ENCODE measurements around the gene TBXA2R.
"Not testable (repeated sequence)": the region's sequence is repeated elsewhere in the genome, so short reads cannot be mapped to it uniquely, and the experiment has no call there.

The TBXA2R gene

DNA sequence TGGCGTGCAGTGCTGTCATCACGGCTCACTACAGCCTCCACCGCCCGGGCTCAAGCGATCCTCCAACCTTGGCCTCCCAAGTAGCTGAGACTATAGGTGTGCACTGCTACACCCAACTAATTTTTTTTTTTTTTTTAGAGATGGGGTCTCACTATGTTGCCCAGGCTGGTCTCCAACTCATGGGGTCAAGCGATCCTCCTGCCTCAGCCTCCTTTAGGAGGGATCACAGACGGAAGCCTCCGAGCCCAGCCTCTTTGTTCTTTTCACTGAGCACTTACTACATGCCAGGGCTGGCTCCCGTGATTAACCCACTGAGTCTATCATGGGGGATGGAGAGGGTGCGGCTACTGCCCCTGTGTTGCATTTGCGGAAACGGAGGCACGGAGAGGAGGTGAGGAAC lies 32.8 kb upstream of the TBXA2R start:
- no peak for DNase-seq (ENCODE audit: low spot score)

DNA sequence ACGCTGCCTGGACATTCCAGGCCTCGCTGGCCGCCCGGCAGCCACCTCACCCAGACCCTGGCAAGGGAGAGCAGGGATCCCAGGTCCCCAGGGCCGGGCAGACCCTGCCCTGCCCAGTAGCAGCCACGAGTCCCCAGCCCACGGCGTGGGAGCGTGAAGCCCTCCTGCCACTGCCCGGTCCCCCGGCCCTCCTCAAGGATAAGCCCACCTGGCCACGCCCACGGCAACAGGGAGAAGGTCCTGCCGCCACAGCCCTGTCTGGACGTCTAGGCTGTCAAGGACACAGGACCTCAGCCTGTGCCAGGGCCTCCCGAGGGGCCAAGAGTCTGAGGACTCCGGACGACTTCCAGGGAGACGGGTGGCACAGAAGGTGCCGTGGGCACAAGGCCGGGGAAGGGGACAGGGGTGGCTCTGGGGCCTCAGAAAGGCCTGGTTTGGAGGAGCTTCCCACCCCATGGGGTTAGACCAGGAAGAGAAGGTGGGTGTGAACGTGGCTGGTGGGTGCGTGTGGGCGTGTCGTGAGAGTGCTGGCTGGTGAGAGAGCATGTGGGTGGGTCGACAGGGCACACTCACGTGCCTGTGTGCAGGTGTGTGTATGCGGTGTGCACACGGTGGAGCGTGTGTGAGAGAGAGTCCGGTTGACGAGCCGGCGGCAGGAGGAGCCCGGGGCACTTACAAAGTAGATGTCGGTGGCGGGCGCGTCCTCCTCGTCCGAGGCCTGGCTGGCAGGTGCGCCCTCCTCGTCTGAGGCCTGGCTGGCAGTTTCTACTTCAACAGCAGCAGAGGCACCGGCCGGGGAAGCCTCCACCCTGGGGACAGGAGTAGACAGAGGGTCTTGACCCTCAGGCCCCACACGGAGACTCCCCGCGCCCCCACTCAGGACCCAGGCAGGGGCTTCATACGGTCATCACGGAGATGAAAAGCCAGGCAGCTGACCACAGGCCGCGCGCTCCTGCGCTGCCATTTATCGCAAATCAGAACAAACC lies 31.8 kb upstream of the TBXA2R start:
- DNase-seq (ENCODE audit: low spot score): no peak

DNA sequence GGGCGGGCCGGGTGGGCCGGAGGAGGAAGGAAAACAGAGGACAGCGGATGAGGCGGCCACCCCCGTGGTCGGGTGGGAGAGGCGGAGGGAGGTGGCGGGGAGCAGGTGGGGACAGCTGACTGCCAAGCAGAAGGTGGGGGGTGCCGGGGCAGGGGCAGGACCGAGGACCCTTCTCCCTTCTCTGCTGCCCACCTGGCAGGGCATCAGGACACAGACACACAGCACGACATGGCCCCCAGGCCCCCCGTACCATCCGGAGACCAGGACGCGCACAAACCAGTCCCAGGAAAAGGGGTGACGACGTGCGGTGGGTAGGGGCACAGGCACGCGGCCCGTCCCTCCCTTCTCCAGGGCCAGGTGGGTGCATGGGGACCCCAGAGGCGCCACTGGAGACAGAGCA lies 30.9 kb upstream of the TBXA2R start:
- DNase-seq (ENCODE audit: low spot score): no peak

DNA sequence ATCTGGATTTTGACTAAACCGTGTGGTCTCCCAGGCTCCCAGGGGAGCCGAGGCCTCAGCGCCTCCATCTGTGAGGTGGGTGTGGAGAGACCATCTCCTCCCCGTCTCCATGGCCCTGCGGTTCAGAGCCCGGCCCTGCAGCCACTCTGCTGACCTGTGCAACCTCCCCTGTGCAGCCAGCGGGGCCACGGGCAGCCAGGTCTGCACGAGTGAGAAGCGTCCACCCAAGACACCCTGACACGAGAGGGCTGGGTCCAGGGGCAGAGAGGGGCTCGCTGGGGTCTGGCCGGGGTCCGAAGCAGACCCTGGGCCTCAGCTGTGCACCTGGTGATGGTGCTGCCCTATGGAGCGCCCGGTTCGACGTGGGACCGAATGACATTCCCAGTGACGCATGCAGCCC lies 30.3 kb upstream of the TBXA2R start:
- no peak for DNase-seq (ENCODE audit: low spot score)

DNA sequence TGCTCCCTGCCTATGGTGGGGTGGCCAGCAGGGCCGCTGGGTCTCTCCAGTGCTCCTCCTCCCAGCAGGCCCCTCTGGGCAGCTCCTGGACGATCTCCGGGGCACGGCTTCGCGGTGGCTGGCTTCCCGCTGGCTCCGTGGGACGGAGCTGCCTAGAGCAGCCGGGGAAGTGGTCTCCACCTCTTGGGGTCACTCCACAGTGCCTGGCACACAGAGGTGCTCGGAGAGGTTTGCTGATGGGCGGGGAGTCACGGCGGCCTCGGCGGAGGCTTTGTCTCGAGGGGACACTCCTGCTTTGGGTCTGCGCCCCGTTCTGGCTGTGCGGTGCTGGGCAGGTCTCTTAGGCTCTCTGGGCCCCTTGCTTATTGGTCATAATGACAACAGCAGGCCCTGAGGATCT lies 29.8 kb upstream of the TBXA2R start:
- DNase-seq (ENCODE audit: low spot score): no peak

DNA sequence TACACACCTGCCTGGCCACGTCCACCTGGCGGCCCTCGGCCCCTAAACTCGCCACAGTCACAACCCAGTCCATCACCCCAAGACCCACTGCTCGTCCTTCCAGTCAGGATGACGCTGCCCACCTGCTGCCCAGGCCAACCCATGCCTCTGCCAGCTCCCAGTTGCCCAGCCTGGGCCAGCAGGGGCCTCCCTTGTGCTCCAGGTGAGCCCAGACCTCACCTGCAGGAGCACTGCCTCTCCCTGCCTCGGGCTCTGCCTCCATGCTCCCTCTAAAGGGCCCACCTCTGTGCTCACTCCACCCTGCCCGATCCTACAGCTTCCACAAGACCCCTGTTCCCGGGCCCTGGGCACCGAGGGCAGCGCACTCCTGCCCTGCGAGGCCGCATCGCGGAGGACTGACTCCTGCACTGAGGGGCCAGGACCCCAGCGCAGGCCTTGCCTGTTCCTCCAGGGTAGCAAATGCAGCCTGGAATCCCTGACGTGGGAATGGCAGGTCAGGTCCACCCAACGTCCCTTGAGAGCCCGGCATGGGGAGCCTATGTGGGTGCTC lies 27.9 kb upstream of the TBXA2R start:
- DNase-seq (ENCODE audit: low spot score): no peak

DNA sequence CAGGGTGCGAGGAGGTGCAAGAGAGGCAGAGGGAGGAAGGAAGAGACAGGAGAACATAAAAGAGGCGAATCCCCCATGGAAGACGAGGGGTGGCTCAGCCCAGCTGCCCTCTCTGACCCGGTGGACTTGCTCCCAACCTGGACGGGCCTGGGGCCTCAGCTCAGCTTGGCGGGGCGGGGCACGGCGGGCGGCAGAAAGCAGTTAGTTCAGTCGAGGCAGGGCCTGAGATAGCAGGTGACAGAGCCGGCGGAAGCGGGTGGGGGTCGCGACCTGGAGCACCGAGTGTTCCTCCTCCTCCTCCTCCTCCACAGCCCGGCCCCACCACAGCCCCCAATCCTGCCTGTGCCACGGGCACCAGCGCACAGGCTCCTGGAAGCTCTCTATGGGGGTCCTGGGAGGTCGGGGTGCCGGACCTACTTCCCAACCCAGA lies 26.9 kb upstream of the TBXA2R start:
- DNase-seq (ENCODE audit: low spot score): no peak

DNA sequence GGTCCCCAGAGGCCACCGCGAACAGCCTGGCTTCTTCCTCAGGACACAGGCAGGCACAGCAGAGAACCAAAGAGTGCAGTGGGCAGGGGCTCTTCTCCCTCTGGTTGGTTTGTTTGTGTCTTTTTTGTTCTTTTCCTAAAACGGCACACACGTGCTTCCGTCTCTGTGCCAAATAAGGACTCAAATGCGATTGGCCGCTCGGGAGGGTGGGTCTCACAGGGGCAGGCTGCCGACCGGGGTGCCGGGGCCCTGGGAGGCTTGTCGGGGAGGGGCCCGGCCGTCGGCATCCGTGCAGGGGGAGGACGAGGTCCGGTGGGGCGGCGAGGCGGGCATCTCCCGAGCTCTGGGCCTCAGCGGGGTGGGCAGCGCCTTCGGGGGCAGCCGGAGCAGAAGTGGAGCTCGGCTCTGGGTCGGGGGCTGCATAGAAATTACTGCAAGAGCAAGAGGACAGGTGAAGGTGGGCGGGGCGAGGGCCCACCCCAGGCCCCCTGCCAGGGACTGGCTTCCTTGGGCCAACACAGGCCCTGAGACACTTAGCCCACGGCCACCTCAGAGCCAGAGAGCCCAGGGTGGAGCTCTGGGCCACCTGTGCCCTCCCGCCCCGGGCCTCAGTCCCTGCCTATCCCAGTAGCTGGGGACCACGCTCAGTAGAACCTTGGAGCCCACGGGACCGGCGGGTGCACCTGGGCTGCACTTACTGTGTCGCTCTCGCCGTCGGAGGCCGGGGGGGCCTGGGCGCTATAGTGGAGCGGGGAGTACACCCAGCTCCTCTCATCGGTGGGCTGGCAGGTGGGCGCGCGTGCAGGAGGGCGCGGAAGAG lies 26.3 kb upstream of the TBXA2R start:
- DNase-seq (ENCODE audit: low spot score): no peak

DNA sequence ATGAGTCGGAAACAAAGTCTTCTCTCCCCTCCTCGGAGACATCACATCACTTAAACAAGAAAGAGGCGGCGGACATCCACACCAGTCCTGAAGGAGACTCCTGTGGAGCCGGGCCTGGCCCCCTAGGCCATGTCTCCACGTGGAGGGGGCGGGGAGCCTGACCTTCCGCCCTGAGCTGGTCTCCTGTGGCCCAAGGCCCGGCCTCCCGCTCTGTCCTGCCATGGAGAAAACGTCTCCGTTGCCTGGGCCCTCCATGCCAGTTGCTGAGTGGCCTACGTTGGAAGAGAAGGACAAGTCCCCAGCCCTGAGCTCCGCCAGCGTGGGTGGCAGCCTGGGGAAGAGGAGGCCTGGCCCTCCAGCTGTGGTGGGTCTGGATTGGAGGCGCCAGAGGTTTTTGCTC lies 25.4 kb upstream of the TBXA2R start:
- DNase-seq (ENCODE audit: low spot score): no peak

DNA sequence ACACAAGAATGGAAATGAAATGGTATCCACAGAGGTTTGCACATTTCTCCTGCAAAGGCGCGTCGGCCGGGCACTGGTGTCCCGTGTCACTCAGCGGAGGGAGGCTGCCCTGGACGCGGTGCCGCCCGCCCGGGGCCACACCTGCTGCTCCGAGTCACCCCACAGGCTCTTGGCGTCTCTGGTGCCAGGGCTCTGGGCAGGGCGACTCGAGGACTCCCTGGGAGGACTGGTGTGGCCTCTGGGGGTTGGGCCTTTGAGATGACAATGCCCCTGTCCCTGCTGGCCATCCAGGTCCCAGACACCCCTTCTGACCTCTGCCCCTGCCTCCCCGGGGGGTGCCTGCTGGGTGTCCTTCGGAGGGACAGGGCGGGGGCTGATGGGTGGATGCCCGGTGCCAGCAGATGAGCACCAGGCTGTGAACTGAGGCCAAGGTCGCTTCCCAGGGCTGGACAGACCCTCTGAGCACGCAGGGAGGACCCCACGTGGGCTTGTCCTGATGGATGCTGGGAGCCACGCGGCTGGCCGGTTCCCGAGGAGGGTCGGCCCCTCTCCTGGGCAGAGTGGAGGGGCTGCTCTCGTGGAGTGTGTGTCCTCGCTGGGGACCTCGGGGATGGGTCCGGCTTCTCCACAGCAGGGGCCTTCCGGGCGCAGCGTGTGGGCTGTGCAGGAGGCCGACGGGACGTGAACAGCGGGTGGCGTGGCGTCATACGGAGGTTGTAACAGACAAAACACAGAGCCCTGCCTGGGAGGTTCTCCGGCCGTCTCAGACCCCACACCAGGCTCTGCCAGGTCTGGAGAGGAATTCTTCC lies 24.6 kb upstream of the TBXA2R start:
- DNase-seq (ENCODE audit: low spot score): no peak

DNA sequence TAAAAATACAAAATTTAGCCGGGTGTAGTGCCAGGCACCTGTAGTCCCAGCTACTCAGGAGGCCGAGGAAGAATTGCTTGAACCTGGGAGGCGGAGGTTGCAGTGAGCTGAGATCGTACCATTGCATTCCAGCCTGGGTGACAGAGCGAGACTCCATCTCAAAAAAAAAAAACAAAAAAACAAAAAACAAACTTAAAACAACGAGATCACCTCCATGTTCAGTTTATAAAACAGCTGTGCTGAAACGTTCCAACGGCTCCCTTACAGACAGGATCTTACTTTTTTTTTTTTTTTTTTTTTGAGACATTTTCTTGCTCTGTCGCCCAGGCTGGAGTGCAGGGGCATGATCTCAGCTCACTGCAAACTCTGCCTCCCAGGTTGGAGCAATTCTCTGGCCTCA lies 22.1 kb upstream of the TBXA2R start:
- DNase-seq (ENCODE audit: low spot score): not testable (repeated sequence)

DNA sequence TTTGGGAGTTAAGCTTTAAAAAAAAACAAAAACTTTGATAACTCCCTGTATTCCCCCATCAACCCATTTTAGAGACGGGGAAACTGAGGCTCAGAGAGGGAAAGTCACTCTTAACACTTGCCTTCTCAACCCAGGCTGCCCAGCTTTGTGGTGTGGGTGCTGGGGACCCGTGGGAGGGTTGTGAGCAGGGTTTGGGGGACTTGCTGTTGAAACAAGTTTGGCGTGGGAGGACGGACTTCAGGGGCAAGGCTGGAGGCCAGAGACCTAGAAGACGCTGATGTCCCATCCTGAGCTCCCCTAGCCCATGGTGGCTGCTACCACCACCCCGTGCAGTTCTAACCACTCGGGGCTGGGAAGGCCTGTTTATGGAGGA lies 20.7 kb upstream of the TBXA2R start:
- no peak for DNase-seq (ENCODE audit: low spot score)

DNA sequence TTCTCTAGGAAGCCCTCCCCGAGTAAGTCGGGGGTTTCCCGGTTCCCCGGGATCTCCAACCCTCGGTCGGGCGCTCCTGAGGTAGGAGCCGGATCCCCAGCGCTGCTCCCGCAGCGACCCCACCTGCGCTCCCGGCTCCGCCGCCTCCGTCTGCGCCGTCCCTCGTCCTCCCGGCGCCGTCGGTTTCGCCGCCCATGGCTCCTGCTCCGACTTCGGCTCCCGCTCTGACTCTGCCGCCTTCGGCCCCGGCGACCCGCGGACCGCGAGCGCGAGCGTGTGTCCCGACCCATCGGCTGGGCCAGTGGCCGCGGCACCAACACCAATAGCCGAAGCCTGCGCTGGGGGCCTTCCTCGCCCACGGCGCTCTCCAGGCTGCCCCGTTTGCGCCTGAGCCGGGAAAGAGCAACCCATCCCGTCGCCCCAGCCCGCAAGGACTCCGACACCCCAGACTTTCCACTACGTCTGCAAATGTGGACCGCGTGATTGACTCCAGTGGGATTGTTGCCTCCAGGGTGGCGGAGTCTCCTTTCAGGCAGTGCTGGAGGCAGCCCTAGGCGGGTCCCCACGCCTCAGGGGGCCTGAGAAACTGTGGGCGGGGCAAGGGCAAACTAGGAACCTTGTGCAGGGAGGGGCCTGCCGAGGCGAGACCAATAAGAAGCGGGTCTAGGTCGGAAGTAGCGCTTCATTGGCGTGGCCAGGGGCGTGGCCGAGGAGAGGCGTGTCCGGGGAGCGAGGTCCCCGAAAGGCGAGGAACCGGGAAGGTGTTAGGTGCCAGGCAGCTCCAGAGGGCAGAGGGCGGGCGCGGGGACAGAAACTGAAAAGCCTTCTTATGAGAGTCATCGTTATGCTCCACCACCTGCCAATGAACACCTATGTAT lies 20.0 kb upstream of the TBXA2R start, which contains the start of gene CACTIN:
Gene CACTIN, minus strand, starts transcription at position 318 of the 878 bp plus-strand sequence. Its CDS starts 28 bp downstream, at position 290.
- peak; percentile 98 for DNase-seq (ENCODE audit: low spot score)

DNA sequence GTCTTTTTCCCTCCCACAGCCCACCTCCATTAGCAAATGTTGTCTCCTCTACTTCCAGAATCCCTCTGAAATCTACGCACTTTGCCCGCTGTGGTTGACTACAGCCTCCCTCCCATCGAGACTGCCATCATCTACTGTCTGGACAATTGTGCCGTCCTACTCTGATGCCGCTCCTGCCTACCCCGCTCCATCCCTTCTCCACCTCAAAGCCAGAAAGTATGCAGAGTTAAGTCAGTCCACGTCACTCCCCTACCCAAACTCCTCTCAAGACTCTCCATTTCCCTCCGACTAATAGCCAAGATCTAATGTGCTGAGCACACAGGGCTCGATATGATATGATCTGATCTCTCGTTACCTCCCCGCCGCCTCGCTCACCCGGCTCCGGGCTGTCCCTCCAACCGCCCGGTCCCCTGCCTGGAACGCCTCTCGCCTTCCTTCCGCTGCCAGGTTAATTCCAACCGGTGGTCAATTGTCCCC lies 19.4 kb upstream of the TBXA2R start:
- DNase-seq (ENCODE audit: low spot score): no peak

DNA sequence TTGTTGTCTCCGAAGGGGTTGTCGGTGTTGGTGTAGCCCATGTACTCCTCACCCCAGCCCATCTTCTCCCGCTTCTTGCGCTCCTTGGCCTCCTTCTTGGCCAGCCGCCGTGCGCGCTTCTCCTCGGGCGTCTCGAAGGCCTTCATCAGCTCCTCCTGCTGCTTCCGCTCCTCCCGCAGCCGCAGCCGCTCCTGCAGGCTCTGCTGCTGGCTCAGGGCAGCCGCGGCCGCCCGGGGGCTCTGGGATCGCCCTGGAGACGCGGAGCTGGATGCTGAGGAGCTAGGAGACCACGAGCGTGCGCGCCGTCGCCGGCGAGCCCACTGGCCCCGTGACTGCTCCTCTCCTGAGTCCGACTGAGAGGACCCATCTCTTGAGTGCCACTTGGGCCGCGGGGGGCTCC lies 17.0 kb upstream of the TBXA2R start:
- DNase-seq (ENCODE audit: low spot score): no peak

DNA sequence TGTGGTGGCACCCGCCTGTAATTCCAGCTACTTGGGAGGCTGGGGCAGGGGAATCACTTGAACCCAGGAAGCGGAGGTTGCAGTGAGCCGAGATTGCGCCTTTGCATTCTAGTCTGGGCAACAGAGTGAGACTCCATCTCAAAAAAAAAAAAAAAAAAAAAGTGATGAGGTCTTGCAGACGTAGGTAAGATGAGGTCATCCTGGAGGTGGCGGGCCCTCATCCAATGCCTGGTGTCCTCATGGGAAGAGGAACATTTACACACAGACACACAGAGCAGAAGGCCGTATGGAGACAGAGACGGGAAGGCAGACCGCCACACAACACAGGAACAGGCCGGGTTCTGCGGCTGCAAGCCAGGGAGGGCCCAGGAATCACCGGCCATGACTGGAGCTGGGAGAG lies 15.5 kb upstream of the TBXA2R start:
- DNase-seq (ENCODE audit: low spot score): no peak

DNA sequence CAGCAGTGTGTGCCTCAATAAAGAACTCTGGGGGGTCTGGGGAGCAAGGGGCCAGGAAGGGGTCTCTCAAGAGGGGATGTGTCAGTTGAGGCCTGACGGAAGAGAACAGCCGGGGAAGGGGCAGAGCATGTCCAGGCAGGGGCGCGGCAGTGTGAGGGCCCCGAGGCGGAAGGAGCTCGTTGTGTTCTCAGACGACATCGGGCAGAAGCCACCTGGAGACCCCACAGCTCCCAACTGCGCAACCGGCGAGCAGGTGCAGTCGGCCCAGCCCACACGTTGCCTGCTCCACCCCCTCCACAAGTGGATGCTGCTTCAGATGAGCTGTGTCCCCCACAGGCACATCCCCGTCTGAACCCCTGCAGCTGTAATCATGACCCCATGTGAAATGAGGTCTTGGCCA lies 15.0 kb upstream of the TBXA2R start:
- no peak for DNase-seq (ENCODE audit: low spot score)

DNA sequence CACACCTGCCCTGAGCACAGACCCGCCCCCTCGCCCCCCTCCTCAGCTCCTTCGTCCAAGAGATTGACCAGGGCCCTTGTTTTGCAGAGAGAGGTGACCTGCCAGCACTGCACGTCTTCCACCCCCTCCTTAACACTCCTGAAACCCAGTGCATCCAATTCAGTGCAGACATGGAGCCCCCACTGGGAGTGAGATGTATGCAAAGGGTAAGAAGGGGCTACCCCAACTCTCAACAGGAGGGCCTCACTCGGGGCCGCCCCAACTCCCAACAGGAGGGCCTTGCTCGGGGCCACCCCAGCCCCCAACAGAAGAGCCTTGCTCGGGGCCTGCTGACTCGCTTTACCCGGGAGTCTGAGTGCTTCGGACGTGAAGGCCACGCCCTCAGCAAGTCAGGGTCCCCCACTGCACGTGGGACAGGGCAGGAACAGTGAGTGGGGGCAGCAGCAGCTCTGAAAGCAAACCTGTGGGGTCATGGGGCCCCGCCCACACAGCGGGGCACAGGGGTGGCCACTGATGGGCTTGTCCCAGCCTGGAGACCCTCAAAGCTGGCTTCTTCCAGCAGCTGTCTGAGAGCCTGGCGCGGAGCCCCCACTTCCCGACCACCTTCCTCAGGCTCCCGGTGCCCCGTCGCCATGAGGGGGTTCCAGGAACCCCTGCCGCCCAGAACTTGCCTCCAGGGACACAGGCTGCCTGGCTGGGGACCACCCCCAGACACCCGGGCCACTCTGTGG lies 14.3 kb upstream of the TBXA2R start:
- no peak for DNase-seq (ENCODE audit: low spot score)

DNA sequence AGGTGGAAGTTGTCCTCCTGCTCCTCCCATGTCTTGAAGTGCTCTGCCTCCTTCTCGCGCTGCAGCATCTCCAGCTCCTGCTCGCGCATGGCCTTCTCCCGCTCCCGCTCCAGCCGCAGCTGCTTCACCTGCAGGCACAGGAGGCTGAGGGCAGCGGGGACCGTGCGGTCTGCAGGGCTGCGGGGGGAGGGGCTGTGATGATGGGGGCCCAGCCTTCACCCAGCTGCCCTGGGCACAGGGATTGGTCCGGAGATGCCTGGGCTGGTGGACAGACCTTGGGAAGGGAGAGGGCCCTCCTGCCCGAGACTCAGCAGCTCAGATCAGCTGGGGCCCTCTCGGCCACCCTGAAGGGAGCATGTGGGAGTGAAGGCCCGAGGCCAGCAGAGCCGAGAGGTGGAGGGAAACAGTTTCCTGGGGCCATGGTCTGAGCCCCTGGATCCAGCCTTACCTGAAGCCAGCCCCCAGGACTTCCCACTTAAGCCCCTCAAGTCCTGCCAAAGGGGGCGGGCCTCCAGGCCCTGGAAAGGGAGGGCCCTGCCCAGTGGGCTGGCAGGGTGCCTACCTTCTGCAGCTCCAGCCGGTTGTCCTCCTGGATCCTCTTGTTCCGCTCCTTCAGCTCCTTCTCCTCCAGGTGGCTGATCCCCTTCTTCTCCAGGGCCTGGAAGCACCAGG lies 13.6 kb upstream of the TBXA2R start:
- DNase-seq (ENCODE audit: low spot score): no peak
